ENCODE measurements around the gene MAP3K2. TPM values are rescaled to one million over a fixed set of nuclear protein-coding genes. Genes with fewer than 3 reads are reported as not detected.

The MAP3K2 gene
- total and polyA plus RNA-seq, 2 of the 4 experiments (the other 2 are of a cell fraction): 6.2 to 30.8 TPM

DNA sequence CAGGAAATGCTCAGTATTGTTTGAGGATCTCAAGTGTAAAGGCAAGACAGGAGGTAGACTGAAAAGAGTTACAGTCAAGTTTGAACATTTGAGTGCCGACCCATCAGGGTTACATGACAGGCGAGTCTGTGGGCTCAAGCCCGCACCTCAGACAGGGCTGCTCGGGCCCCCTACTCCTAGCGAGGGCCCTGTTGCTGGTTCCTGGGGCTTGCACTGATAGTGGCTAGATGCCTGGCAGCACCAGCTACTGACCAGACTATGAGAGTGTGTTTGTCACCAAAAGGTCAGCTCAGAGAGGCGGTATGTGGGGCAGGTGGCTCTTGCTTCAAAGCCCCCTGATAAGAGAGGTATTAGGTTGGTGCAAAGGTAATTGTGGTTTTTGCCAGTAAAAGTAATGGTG, 132.1 kb downstream of the MAP3K2 start:
- ChIA-PET CTCF (interaction anchor here (0.6 kb wide), 1 partner anchor 10 kb away, joined by 4 read pairs; no protein-coding TSS in a partner anchor), POLR2A (ENCODE audit: unreplicated experiment) (no interaction called here)
- Histone ChIP-seq H3K56ac (ENCODE audit: extremely low read depth, insufficient read depth, low read length) (no peak overlapping the region), H3K9ac (ENCODE audit: low read depth, low read length) (no peak overlapping the region), H3K36me3 (ENCODE audit: control insufficient read depth, insufficient read depth, low read length) (peaks cover 30% of the 10 kb centered on the region), H2BK15ac (ENCODE audit: low read depth, low read length) (no peak overlapping the region), H3K23ac (ENCODE audit: low read depth, low read length) (no peak overlapping the region), H3K4me2 (ENCODE audit: low read depth, low read length) (no peak overlapping the region), H4K5ac (ENCODE audit: low read depth, low read length) (no peak overlapping the region), H4K20me1 (ENCODE audit: insufficient read depth, low read length) (no peaks in the 10 kb centered on the region), H2BK5ac (ENCODE audit: low read depth, low read length, poor library complexity, severe bottlenecking) (no peak overlapping the region), H4K8ac (ENCODE audit: low read depth in 2 of 2, low read length in 2 of 2) (no peak overlapping the region), H3K9me1 (ENCODE audit: insufficient read depth, low read length) (0 out of 2 replicates have a peak, but pooled peaks cover 7% of the 10 kb centered on the region), H3K4ac (ENCODE audit: low read depth, low read length) (no peak overlapping the region), H2BK20ac (ENCODE audit: low read depth, low read length) (no peak overlapping the region), H3K4me1 (ENCODE audit: control insufficient read depth, insufficient read depth, low read length) (no peaks in the 10 kb centered on the region), H2AFZ (replicated peaks; ENCODE audit: low read length, poor library complexity) (no peak overlapping the region), H3K27ac (ENCODE audit: insufficient read depth, low read length) (no peak overlapping the region), H3K27me3 (ENCODE audit: control insufficient read depth, insufficient read depth, low read length) (no peaks in the 10 kb centered on the region), H3K79me1 (ENCODE audit: low read depth in 1 of 2, low read length in 2 of 2) (no peaks in the 10 kb centered on the region), H3K14ac (replicated peaks; ENCODE audit: low read depth, low read length) (no peak overlapping the region), H3K9me3 (ENCODE audit: control insufficient read depth, insufficient read depth, low read length) (no peaks in the 10 kb centered on the region), H3K18ac (ENCODE audit: low read depth, low read length) (no peak overlapping the region), H2AK9ac (replicated peaks; ENCODE audit: low read depth, low read length, poor library complexity) (no peak overlapping the region), H2BK120ac (ENCODE audit: low read depth, low read length) (no peak overlapping the region), H2AK5ac (ENCODE audit: low read depth, low read length) (no peak overlapping the region), H3K4me3 (ENCODE audit: insufficient read depth, low read depth, low read length) (no peak overlapping the region), H4K91ac (ENCODE audit: insufficient read depth, low read depth, low read length) (no peak overlapping the region)
- intact Hi-C loops (cut with micrococcal nuclease) (no loop called here), dilution Hi-C loops (cut with HindIII; ENCODE audit: low sequenced_read_pairs, unreplicated experiment) (no loop called here), in situ Hi-C loops (cut with MboI; ENCODE audit: low sequenced_read_pairs) (no loop called here)
- no TSS peak for BruUV-seq (replicated peaks)
- TF ChIP-seq SMC3 (IDR thresholded peaks at IDR 0.05; ENCODE audit: low read depth, low read length) (no peak), MAFK (IDR thresholded peaks at IDR 0.05; ENCODE audit: low read depth, low read length) (no peak), RCOR1 (IDR thresholded peaks at IDR 0.05; ENCODE audit: insufficient replicate concordance, low read length) (no peak), NFE2L2 (IDR thresholded peaks at IDR 0.05; ENCODE audit: low read depth, low read length) (no peak), MAZ (IDR thresholded peaks at IDR 0.05; ENCODE audit: borderline replicate concordance, low read depth, low read length) (no peak), FOS (IDR thresholded peaks at IDR 0.05; ENCODE audit: low read depth, low read length) (no peak), MXI1 (IDR thresholded peaks at IDR 0.05; ENCODE audit: borderline replicate concordance, low read depth, low read length) (no peak), POLR2A (IDR thresholded peaks at IDR 0.05; ENCODE audit: low read depth, low read length) (no peak), RFX5 (IDR thresholded peaks at IDR 0.05; ENCODE audit: low read depth, low read length) (no peak), ELK1 (IDR thresholded peaks at IDR 0.05; ENCODE audit: borderline replicate concordance, low read depth, low read length) (no peak), RAD21 (IDR thresholded peaks at IDR 0.05; ENCODE audit: low read length) (no peak)
- TF ChIP-seq, protein P1, sequence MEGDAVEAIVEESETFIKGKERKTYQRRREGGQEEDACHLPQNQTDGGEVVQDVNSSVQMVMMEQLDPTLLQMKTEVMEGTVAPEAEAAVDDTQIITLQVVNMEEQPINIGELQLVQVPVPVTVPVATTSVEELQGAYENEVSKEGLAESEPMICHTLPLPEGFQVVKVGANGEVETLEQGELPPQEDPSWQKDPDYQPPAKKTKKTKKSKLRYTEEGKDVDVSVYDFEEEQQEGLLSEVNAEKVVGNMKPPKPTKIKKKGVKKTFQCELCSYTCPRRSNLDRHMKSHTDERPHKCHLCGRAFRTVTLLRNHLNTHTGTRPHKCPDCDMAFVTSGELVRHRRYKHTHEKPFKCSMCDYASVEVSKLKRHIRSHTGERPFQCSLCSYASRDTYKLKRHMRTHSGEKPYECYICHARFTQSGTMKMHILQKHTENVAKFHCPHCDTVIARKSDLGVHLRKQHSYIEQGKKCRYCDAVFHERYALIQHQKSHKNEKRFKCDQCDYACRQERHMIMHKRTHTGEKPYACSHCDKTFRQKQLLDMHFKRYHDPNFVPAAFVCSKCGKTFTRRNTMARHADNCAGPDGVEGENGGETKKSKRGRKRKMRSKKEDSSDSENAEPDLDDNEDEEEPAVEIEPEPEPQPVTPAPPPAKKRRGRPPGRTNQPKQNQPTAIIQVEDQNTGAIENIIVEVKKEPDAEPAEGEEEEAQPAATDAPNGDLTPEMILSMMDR (conservative IDR thresholded peaks at IDR 0.05; ENCODE audit: low read depth, low read length): no peak
- ATAC-seq (ENCODE audit: low read depth): no peak
- WGBS, 2 experiments (ENCODE audit: extremely low coverage in 2 of 2, insufficient read length in 1 of 2): 100% methylated on average over 3 of the region's 6 CpGs; no CpG with 5 or more reads in 1 of the 2 experiments
- no peak for DNase-seq
